HFF-Myc (cell line): Measurements from ENCODE around the gene MAP3K10.
A peak's percentile ranks its signal among the peaks of the same experiment; 100 is the strongest.
"Not testable (repeated sequence)": the region's sequence is repeated elsewhere in the genome, so short reads cannot be mapped to it uniquely, and the experiment has no call there.

ENCODE experiments used
- DNase-seq: peaks from one replicate; pipeline ENCODE4 v3.0.0-alpha.2; 2011; ENCODE audit warnings: low read depth; ENCODE audit errors: extremely low read depth
- H3K4me3 ChIP-seq: replicated peaks from 2 replicates; pipeline ENCODE4 v1.5.1; 2011; ENCODE audit warnings: low read depth, mild to moderate bottlenecking, control low read depth, low read length
- CTCF ChIP-seq: IDR thresholded peaks from 2 replicates; pipeline ENCODE4 v1.5.1; 2012; ENCODE audit warnings: mild to moderate bottlenecking, low read depth, low read length, control low read depth; ENCODE audit errors: missing control alignments

MAP3K10 gene

DNA sequence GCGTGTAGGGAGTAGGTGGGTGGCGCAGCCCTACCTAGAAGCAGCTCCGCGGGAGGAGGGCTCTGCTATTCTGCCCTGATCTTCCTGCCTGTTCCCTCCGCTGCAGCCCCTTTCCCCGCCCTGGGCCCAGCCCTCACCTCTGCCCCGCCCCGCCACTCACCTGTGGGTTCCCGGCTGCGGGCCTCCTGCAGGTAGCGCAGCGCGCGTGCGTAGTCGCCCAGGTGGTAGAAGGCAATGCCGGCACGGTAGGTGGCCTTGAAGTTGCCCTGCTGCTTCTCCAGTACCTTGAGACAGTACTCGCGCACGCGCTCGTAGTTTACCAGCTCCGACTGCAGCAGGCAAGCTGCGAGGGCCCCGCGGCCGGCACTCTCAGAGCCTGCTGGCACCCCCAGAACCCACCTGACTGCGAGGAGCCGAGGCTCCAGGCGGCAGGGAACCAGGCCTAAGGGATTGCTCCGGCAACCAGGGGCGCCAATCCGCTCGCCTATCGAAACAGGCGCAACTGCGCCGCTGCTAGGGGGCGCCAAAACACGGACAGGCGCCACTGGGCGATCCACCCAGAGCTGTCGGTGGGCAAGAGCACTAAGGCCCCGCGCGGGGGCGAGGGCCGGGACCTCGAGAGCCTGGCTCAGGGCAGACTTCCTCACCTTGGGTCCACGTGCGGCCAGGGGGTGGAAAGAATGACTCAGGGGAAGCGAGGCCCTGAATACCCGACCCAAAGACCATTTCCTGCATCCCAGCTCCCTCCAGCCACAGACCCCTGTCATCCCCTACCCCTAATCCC, 26.0 kb downstream of the MAP3K10 start:
- no peak overlapping the region for H3K4me3 ChIP-seq
- no peak for DNase-seq
- peak; percentile 59 for TF ChIP-seq CTCF

- no peak for TF ChIP-seq CTCF
- DNase-seq: no peak
- H3K4me3 ChIP-seq: no peak within 1 kb of the TSS
These were observed 27.0 kb downstream of the MAP3K10 start, which contains the start of gene TTC9B for GRCh38 chr19:40217934-40218890. TSS of gene TTC9B (minus strand) at chr19:40218384. CDS start at chr19:40218381, 3 bp downstream.

- H3K4me3 ChIP-seq, DNase-seq: not testable (repeated sequence)
These were observed 27.8 kb downstream of the MAP3K10 start for GRCh38 chr19:40219029-40219428.

- H3K4me3 ChIP-seq: no peak overlapping the region
- DNase-seq: no peak
- TF ChIP-seq CTCF: no peak
These were observed 28.6 kb downstream of the MAP3K10 start for GRCh38 chr19:40219721-40220276.

GRCh38 chr19:40220674-40221073, 29.4 kb downstream of the MAP3K10 start:
- H3K4me3 ChIP-seq: no peak overlapping the region
- TF ChIP-seq CTCF: no peak
- DNase-seq: no peak

DNA sequence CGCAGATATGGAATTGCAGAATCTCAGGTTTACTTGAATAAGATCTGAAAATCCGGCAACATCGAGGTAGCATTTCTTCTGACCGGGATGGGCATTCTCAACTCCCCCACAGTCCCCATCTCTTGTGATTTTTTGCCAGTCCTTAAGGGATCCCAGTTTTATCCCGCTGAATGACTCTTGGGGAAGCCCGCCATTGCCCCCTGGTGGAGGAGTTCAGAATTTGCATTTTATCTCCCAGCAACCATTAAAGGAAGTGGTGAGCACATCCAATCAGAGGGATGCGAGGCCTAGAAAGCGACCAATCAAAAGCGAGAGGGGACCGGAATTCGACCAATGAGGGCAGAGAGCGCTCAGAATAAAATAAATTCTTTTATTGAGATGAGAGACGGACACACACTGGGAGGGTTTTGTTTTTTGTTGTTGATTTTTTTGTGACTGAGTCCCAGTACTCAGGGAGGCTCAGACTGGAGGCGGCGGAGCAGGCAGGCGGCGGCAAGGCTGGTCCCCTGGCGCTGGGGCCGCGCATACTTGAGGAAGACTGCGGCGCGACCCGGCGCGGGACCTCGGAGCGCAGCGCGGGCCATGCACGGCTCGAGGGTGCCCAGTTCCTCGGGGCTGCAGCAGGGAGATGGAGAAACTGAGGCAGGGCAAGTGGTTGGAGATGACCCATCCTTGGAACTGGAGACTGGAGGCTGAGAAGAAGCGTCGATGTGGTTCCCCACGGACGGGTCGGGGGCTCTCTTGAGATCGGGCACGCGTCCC, 30.8 kb downstream of the MAP3K10 start:
- DNase-seq: peak; percentile 86

More for the DNA sequence above, 30.8 kb downstream of the MAP3K10 start:
- no peak overlapping the region for H3K4me3 ChIP-seq
- peak; percentile 84 for TF ChIP-seq CTCF
